Measurements from ENCODE around the gene CIAO3.

CIAO3 gene

DNA sequence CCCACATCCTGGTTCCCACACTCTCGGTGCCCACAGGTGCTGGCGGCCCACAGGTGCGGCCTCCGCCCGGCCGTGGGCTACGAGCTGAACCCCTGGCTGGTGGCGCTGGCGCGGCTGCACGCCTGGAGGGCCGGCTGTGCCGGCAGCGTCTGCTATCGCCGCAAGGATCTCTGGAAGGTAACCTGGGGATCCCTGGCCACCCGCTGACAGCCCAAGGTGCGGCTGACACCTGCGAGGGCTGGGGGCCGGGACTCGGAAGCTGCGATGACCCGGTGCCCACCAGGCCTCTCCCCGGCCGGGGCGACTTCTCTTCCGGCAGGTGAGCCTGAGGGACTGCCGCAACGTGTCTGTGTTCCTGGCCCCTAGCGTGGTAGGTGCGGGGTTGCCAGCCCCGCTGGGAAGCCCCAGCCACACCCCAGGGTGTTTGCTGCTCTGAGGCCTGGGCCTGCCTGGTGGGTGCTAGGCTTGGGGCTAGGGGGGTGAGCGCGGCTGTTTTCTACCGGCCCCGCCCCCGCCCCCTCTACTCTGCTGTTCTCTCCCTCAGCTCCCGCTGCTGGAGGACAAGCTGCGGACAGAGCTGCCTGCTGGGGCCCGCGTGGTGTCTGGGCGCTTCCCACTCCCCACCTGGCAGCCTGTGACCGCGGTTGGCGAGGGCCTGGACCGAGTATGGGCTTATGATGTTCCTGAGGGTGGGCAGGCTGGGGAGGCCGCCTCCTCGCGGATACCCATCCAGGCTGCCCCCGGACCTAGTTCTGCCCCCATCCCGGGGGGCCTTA is 18.8 kb downstream of the CIAO3 start:
- DNase-seq, result no peak

DNA sequence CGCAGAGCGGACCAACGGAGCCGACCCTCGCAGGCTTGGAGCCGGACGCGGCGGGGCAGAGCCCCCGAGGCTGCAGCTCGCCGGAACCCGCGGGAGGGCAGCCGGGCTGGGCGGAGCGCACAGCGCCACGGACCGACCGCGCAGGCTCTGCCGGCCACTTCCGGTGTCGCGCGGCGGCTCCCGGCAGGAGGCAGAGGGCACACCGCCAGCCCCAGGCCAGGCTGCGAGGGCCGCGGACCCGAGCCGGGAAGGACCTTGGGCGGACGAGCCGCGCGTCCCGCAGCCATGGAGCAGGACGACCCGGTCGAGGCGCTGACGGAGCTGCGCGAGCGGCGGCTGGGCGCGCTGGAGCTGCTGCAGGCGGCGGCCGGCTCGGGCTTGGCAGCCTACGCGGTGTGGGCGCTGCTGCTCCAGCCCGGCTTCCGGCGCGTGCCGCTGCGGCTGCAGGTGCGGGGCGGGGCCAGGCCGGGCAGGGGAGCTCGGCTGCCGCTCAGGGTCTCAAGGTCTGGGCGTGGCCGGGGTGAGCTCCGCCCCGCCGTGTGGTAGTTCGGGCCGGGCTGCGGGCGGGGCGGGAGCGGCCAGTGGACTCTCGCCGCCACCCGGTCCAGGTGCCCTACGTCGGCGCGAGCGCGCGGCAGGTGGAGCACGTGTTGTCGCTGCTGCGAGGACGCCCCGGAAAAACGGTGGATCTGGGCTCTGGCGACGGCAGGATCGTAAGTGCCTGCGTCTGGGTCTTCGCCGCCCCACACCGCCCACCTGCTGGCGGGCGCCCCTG is 19.6 kb downstream of the CIAO3 start, which contains the start of gene ANTKMT:
Gene ANTKMT (plus strand): TSS at position 157 of the 775 bp plus-strand sequence. CDS start 129 bp downstream, at position 286.
- DNase-seq, result peak; percentile 80 to 84

DNA sequence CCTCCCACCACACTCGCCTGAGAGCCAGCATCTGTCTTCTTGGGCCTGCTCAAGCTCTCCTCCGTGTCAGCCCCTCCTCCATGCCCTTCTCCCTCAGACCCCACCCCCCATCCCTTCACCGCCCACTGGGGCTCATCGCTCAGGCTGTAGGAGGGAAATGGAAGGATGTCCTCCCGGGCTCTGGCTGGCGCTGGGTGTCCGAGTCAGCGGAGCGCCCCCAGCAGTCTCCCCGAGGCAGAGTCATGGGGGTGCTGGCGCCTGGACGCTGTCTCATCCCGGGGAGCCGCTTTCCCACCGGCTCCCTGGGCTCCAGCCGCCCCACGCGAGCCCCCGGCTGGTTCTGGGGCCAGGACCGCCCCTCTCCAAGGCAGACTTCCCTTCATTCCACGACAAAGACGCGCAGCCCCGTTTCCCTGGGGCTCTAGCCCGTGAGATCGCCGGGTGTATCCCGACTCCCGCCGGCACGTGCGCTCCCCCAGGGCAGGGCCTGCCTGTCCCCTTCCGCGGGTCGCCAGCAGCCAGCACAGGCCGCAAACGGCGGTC is 20.3 kb downstream of the CIAO3 start:
- peak; percentile 66 to 74 for DNase-seq

DNA sequence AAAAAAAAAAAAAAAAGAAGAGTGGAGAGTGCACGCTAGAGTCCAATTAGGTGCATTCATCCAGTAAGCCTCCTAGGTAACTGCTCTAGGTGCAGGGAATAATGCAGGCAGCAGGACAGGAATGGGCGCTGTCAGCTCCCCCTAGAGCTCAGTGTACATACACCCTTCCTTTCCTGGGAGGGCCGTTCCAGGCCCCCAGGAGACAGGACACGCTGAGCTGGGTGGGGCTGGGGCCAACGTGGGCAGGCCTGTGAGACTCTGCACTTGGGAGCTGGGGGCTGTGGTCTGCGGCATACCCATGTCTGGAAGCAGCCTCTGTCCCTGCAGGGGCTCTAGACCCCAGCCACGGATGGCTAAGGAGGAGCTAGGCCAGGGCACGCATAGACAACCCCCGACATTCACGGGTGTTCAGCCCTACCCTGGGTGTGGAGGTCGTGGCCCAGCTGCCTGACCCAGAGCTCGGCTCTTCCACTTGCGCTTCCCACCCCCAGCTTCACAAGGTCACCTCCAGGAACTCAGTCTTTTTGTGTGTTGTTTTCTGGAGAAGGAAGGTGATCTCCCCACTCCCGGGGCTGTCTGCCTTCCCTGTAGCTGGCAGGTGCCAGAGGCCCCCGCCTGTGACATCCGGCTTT is 20.9 kb downstream of the CIAO3 start:
- no peak for DNase-seq

DNA sequence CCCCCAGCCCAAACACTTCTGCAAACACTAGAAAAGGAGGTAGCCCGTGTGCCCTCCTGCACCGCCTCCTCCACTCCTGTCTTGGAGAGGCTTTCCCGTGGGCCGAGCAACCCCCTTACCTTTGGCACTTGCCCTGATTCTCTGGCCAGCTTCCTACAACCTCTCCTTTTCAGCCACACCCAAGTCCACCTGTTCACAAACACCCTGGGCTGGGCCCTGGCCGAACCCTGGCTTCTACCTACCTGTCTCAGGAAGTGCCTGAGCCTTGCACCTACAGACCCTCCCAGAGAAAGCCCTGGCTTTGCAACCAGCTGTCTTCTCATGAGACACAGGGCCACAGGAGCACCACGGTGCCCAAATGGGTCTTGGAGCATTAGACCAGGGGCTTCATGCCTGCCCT is 21.9 kb downstream of the CIAO3 start:
- no peak for DNase-seq

DNA sequence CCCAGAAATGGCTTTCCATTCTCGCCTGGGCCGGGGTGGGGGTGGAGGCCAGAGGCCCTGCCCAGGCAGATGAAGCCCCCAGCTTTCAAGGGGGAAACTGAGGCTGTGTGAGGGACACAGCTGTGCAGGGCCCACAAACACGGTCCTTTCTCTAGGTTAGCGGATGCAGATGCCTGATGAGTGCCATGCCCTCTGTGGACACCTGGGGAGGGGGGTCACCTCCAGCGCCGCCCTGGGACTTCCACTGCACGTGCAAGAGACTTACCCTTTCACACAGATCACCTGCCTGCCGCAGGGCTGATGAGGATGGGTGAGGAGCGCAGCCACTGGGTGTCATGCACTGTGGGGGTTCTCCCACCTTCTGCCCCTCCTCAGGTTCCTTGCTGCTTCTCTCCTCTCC is 22.4 kb downstream of the CIAO3 start:
- DNase-seq, result no peak

DNA sequence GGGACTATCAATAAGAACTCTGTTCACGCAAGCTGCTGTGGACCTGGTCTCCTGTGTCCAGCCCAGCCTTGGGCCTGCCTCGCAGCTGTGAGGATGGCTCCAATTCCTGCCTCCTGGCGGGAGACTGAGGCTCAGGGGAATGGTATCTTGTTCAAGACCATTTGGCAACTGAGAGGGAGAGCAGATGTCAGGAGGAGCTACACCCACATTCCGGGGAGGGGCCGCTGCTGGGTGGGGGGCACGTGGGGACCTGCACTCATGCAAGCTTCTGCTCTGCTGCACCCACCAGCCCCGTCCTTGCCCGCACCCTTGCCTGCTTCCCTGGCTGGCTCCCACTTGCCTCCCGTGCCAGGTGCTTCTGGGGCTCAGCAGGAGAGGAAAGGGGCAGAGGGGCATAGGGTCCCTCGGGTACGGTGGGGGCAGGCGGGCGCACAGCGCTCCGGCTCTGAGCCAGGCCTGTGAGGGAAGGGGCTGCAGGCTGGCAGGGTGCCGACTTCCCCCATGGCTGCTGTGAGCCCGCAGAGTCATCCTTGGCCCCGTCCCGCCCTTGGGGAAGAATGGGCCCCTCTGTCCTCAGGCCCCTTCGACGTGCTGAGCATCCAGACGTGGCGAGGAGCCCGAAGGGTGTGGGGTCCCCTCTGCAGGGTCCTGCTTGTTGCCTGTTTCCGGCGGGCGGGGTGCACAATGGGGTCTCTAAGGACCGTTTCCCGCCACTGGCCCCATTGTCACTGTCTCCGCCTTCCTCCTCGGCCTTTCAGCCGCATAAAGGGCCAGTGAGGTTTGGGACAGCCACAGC is 23.1 kb downstream of the CIAO3 start:
- no peak for DNase-seq

DNA sequence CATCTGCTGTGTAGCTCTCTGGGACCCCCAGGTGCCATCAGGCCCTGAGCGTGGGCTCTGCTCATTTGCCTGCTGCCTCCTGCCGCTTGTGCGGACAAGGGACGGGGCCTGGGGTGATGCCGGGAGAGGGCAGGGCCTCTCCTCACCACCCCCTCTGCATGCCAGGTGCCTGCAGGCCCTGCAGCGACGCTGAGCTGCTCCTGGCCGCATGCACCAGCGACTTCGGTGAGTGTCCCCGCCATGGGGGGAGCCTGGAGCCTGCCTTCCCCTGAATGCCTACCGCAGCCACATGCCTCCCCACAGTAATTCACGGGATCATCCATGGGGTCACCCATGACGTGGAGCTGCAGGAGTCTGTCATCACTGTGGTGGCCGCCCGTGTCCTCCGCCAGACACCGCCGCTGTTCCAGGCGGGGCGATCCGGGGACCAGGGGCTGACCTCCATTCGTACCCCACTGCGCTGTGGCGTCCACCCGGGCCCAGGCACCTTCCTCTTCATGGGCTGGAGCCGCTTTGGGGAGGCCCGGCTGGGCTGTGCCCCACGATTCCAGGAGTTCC is 23.9 kb downstream of the CIAO3 start:
- DNase-seq, result no peak

DNA sequence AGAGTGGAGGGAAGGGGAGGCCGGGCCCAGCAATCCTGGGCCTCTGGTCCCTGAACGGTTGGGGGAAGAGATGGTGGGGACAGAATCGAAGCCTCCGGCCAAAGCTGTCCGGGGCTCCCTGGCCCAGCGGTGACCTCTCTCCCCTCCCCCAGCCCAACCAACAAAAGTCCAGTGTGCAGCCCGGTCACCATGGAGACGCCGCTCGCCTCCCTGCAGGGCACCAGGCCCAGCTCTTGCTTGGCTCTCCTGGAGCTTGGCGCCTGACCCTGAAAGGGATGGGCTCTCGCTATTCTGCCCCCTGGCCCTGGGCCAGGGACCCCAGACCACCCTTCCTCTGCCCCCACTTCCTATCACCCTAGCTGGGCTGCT is 24.6 kb downstream of the CIAO3 start:
- DNase-seq, result no peak

DNA sequence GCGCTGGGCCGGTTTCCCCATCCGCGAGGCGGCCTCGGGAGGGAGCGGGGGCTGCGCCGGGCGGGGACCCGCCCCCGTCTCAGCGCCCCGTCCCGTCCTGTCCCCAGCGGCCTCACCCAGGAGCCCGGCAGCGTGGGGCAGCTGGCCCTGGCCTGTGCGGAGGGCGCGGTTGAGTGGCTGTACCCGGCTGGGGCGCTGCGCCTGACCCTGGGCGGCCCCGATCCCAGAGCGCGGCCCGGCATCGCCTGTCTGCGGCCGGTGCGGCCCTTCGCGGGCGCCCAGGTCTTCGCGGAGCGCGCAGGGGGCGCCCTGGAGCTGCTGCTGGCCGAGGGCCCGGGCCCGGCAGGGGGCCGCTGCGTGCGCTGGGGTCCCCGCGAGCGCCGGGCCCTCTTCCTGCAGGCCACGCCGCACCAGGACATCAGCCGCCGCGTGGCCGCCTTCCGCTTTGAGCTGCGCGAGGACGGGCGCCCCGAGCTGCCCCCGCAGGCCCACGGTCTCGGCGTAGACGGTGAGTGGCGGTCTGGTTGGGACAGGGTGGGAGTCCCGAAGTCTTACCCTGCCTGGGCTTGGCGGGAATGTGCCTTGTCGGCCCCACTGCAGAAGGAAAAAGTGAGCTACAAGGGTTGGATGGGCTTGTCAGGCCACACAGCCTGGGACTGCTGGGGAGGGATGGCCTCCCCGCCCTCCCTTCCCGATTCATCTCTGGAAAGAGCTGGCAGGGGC is 25.2 kb downstream of the CIAO3 start:
- peak in 1 of 2 experiments; percentile 23 for DNase-seq

DNA sequence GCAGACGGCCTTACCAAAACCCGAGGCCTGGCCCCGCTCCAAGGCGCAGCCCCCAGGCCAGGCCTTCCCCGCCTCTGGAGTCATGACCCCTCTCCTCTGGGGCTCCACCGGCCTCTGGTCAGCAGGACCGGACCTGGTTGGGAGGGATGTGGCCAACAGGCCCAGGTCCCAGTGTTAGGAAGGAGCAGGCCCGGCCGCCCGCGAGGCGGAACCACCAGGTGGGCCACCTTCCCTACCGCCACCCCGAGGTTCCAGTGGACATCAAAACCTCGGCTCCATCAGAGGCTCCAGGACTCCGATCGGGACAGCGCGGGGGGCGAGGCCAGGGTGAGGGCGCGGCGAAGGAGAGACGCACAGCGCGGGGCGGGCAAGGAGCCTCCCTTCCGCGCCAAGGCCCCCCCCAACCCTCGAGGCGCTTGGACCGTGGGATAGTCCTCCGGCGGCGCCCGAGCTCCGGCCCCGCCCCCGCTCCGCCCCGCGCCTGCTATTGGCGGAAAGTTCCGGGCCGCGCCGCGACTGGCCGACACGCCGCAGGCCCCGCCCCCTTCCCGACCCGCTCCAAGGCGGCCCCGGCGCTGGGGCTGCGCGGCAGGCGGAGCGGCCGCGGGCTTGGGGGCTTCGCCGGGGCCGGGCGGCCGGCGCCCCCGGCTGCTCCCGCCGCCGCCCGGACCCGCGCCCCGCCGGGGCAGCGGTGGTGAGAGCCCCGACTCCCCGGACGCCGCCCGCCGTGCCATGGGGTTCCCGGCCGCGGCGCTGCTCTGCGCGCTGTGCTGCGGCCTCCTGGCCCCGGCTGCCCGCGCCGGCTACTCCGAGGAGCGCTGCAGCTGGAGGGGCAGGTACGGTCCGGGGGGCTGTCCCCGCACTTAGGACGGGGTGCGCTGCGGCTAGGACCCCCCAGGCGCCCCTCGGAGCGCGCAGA is 26.0 kb downstream of the CIAO3 start, which contains the start of gene METRN:
Gene METRN (plus strand): TSS at position 561 of the 919 bp plus-strand sequence. CDS start 172 bp downstream, at position 733.
- peak; percentile 94 for DNase-seq

DNA sequence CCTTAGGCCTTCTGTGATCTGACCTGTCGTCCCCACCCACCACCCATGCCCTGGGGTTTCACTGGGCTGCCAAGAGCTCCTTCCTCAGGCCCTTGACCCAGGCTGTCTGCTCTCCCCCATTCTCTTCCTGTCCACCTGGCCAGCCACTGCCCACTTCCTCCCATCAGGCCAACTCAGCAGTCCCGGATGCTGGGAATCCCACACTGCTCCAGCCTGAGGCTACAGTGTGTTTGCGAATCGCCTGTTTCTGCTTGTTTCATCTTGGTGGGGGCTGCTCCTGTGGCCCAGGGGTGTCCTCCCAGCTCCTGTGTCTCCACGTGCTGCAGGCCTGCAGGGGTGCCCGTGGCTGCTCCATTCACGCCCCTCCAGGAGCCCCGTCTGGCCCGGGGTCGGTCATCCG is 26.7 kb downstream of the CIAO3 start:
- no peak for DNase-seq

DNA sequence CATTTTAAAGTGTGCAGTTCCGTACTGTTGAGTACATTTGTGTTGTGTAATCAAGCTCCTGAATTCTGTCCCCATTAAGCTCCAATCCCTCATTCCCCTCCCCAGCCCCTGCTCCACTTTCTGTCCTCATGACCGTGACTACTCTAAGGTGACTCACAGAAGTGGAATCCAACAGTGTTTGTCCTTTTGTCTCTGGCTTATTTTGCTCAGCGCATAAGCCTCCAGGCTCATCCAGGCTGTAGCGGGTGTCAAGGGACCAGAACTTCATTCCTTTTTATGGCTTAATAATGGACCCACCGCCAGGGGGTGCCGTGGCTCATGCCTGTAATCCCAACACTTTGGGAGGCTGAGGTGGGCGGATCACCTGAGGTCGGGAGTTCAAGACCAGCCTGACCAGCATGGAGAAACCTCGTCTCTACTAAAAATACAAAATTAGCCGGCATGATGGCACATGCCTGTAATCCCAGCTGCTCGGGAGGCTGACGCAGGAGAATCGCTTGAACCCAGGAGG is 28.0 kb downstream of the CIAO3 start:
- peak; percentile 77 to 81 for DNase-seq

DNA sequence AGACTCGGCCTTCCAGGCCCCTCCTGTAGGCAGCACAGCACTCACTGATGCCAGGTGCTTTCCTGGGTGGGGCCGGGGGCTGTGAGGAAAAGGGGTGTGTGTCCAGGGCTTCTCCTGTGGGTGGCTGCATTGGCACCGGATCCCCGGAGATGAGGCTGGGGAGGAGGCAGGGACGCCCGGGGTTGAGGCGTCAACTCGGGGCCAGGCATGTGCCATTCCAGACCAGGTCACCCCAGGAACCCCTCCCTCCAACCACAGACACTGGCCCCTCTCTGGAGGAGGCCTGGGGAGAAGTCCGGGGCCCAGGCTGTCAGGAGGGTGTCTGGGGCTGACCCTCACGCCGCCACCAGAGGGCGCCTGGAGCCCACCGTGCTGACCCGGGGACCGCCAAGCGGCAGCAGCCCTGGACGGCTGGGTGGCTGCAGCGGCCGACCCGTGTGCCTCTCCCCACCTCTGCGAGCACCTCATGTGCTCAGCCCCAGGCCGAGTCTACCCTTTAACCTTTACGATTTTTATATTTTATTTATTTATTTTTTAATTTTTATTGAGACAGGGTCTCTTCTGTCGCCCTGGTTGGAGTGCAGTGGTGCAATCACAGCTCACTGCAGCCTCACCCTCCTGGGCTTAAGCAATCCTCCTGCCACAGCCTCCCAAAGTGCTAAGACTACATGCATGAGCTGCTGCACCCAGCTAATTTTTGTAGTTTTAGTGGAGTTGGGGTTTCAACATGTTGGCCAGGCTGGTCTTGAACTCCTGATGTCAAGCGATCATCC is 29.1 kb downstream of the CIAO3 start:
- peak; percentile 84 to 86 for DNase-seq

DNA sequence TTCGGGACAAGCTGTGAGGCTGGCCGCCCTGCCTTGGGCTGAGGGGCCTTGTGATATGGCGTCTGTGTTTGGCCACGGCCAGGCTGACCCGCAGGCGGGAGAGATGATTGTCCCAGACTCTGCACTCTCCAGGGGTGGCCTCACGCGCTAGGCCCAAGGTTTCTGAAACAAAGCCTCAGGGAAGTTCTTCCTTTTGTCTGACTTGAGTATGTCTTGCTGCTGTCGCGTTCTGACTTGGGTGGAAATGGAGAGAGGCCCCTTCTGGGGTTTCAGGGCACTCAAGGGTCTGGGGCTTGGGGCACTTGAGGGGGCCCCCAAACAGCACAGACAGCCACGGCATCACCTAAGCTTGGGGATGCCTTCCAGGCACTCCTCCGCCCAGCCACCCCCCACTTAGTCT is 29.7 kb downstream of the CIAO3 start:
- DNase-seq, result no peak

DNA sequence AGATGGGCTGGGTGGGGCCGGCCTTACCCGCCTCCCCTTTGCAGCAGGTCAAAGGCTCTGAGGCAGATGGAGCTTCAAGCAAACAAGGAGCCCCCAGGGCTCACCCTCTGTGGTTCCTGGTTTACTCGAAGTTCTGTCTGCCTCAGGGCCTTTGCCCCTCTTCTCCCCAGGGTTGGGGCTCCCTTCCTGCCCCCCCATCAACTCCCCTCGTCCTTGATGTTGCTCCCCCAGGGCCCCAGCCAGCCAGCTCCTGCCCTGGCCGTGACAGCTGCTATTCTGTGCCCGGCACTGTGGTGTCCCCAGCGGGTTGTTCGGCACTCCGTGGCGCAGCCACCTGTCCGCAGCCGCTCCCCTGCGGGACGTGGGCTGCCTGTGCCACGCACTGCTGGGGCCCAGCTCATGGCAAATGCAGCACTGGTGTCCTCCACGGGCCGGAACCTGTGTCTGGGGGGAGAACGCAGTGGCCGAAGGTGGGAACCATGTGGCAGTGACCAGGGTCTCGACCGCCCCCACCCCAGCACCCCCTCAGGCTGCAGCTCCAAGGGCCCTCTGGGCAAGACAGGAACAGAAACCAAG is 30.2 kb downstream of the CIAO3 start:
- no peak for DNase-seq

DNA sequence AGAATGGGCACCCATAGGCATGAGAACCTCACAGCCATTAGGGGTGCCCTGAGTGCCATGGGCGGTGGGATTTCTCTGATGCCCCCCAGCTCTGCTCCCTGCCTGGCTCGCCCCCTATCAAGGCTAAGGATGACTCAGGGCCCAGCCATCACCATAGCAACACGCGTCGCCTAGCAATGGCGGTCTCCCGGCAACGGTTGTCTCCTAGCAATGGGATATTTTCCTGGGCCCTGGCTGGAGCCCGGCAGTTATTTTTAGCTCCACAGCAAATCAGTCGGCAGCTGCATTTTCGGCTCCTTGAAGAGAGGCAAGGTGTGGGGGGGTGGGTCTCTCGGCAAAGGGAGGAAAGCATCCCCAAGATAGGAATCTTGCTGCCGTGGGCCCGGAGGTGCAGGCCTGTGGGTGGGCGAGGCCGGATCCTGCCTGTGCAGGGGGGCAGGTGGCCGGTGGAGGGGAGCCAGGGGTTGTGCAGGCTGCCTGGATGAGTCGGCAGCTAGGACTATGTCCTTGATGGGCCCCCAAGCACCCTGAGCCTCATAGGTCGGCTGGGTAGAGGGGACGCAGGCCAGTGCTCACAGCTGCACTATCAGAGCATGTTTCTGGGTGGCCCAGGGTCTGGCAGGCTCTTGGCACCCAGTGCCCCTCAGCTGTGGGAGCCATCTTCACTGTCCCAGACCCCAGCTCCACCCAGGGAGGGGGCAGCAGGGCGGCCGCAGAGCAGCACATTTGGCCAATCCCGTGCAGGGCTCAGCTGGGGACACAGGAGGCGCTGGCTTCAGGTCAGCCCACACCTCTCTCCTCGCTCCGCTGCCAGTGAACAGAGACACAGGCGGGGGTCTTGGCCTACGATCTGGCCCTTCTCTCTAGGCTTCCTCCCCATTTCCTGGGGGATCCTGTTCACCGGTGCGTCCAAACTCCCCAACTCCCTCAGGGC is 31.0 kb downstream of the CIAO3 start:
- no peak for DNase-seq

DNA sequence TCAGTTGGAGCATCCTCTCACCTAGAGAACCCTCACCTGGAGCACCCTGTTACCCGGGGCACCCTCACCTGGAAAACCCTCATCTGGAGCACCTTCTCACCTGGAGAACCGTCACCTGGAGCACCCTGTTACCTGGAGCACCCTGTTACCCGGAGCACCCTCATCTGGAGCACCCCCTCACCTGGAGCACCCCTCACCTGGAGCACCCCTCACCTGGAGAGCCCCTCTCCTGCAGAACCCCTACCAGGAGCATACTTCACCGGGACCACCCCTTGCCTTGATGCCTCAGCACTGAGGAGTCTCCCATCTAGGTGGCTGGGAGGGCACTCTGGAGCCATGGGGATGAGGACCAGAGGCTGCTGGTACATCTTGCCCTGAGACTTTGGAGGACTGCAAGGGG is 31.8 kb downstream of the CIAO3 start:
- DNase-seq, result no peak

Measured in activated CD4-positive, alpha-beta T cell treated with anti-CD3 and anti-CD28 coated beads, Interleukin-2, amount 50 U/mL, for 48 hours (primary cell).